CD4-positive, alpha-beta T cell treated with Interleukin-6 for 4 hours (primary cell): Measurements from ENCODE around the gene GNG5.
"Not testable (repeated sequence)": the region's sequence is repeated elsewhere in the genome, so short reads cannot be mapped to it uniquely, and the experiment has no call there.

Experiments
- DNase-seq: peaks from one replicate; pipeline ENCODE4 v3.0.0-alpha.2; 2020; ENCODE audit warnings: mixed read lengths

Gene GNG5

DNA sequence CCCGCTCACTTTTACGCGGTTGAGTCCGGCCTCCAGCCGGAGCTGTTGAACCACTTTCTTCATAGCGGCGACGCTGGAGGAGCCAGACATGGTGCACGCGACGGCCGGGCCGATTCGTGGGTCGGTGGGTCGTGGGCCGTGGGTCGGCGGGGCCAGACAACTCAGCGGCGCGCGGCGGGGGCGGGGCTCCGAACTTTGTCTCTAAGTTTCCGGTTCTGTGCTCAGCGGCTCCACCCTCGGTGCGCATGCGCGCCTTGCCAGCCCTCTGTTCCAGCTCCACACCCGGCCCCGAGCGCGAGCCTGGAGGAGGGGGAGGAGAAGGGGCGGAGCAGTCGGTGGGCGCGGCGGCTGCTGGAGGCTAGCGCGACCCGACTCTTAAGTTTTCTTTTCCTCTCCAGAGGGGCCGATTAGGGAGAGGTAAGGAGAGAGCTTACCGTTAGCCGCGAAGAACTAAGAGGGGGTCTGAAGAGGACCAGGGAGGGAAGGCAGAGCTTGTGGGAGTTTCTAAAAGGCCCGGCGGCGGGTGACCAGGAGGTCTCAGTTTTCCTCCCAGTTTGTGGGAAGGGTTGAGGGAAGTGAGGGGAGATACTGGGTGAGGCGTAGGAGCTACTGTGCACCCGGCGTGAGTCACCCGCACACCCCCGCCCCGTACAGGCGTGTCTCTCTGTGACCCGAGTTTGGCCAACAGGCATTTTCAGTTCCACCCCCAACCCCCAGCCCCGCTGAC, at the start of gene GNG5, which contains the start of gene SPATA1:
Gene GNG5, minus strand, starts transcription at position 580 of the 727 bp plus-strand sequence. Its CDS starts 490 bp downstream, at position 90.
Gene SPATA1, plus strand, starts transcription at position 385 of the 727 bp plus-strand sequence. CDS start 9,974 bp downstream, outside the sequence.
- DNase-seq, result peak; percentile 99

- no peak for DNase-seq
These were observed 44.4 kb upstream of the GNG5 start for GRCh38 chr1:84550826-84551225.

DNA sequence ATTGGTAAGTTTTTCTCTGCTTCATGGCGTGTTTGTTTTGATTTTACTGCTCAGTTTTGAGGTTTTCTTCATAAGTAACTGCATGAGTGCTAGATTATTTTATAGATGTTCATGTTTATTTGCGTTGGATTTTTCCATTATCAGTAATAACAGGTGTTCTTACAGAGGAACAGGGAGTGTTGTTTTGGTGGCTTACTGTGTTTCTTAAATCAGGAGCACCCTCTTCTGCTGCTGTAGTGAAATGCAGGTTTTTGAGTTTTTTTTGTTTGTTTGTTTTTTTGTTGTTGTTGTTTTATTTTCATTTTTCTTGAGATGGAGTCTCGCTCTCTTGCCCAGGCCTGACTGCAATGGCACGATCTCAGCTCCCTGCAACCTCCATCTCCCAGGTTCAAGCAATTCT, 35.3 kb upstream of the GNG5 start:
- no peak for DNase-seq

DNA sequence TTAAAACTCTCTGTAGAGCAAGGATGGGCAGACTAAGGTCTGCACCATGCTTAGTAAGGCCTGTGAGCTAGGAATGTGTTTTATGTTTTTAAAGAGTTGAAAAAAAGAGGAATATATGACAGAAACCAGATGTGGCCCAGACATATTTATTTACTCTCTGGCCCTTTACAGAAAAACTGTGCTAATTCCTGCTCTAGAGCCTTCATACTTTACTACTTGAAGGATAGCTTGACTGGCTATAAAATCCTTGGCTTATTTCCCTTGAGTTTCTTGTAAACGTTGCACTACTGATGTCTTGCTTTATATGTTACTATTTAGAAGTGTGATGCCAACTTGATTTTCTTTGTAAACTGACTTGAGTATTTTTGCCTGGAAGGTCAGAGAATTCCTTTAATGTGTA, 34.4 kb upstream of the GNG5 start:
- no peak for DNase-seq

DNA sequence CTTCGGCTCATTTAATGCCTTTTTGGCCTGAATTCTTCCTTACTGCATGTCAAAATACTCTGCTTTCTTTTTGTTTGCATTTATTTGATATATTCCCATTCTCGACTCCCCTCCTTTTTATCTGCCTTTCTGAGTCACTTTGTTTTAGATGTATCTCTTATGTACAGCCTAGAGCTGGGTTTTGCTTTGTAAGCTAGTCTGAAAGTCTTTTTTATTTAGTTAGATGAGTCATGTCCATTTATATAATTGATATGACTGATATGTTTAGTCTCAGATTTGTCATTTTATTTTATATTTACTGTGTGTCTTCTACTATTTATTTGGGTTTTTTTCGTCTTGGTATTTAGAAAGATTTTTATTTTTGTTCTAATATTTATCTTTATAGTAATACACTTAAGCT, 33.6 kb upstream of the GNG5 start:
- no peak for DNase-seq

DNA sequence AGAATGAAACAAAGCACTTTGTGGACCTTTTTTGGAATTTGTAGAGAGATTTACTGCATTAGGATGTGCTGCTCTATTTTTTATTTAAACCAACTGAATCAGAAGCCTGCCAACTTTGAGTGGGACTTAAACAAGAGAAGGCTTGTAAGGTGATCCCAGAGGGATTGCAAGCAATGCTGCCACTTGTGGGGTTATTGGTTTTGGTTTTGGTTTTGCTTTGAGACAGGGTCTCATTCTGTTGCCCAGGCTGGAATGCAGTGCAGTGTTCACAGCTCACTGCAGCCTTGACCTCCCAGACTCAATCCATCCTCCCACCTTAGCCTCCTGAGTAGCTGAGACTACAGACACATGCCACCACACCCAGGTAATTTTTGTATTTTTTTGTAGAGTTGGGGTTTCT, 32.2 kb upstream of the GNG5 start:
- DNase-seq, result no peak

- DNase-seq, result no peak
These were observed 19.4 kb upstream of the GNG5 start for GRCh38 chr1:84525779-84526178.

- no peak for DNase-seq
These were observed 18.2 kb upstream of the GNG5 start for GRCh38 chr1:84524590-84524989.

DNA sequence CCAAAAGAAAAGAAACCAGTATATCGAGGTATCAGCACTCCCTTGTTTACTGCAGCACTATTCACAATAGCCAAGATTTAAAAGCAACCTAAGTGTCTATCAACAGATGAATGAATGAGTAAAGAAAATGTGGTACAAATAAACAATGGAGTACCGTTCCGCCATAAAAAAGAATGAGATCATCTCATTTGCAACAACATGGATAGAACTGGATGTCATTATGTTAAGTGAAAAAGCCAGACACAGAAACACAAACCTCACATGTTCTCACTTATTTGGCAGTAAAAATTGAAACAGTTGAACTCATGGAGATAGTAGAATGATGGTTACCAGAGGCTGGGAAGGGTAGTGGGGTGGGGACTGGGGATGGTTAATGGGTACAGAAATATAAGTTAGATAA, 4.3 kb upstream of the GNG5 start:
- no peak for DNase-seq

DNA sequence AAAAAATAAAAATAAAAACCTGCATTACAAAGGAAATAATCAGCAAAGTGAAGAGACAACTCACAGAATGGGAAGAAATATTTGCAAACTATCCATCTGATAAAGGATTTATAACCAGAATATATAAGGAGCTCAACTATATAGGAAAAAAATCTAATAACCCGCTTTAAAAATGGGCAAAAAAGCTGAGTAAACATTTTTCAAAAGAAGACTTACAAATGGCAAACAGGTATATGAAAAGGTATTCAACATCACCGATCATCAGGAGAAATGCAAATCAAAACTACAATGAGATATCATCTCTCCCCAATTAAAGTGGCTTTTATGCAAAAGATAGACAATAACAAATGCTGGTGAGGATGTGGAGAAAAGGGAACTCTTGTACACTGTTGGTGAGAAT, 3.8 kb upstream of the GNG5 start:
- DNase-seq, result no peak

GRCh38 chr1:84509029-84509428, 2.6 kb upstream of the GNG5 start:
- DNase-seq, result no peak

GRCh38 chr1:84508510-84508909, 2.1 kb upstream of the GNG5 start:
- no peak for DNase-seq

- DNase-seq, result not testable (repeated sequence)
These were observed 1.5 kb upstream of the GNG5 start for GRCh38 chr1:84507887-84508286.

GRCh38 chr1:84506729-84507453, 510 bp upstream of the GNG5 start:
- DNase-seq, result no peak

GRCh38 chr1:84505493-84506001, 834 bp downstream of the GNG5 start:
- DNase-seq, result no peak

- no peak for DNase-seq
These were observed 1.5 kb downstream of the GNG5 start for GRCh38 chr1:84504580-84505492.

DNA sequence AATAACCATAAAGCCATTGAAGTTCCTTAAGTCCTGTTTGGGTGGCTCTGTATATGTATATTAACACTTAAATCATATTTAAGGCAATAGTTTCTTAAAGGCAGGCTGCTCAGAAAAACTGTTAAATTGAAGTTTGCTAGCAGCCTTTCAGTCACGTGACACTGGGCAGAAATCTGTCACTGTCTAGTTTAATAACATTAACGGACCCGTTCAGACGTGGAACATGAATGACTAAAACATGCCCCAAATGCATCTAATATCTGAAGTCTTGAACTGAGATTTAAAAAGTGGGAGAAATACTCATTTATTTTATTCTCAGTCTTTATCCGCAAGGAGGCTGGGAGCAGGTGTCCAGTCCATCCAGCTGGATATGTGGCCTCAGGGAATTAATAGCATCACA, 3.5 kb downstream of the GNG5 start:
- no peak for DNase-seq

DNA sequence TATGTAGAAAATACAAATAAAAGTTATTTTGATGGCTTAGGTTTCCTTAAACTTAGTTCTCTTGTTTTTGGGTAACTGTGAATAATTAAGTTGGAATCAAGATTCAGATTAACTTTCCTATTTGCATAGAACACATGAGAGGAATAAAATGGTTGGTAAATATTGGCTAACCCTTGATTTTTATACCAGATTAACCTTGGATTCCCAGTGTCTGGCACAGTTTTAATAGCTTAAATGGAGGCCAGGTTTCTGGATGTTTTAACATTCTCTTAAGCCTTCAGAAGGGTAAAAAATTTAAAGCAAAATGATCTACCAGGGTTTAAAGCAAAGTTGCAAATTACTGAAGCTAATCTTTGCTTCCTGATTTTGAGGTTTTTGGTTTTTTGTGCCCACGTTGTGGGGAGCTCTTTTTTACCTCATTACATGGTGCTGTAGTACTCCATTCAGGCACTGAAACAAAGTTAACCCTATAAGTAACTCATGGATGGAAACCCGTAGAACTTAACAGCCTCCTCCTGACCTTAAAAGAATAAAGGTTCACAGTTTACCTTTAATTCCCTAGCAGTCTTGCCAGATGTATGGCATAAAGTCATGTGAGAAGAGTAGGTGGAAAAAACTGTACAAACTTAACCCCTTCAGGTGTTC, 8.6 kb downstream of the GNG5 start:
- no peak for DNase-seq

DNA sequence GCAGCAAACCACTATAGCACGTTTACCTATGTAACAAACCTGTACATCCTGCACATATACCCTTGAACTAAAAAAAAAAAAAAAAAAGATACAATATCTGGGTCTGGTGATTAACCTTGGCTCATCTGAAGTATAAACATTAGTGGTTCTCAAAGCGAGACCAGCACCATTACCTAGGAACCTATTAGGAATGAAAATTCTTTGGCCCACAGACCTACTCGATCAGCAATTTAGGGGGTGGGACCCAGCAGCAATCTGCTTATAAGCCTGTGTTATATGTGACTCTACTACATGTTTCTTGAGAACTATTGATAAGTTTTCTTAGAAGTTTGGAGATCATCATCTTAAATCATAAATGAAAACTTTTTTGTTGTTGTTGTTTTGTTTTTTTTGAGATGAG, 9.9 kb downstream of the GNG5 start:
- DNase-seq, result no peak

GRCh38 chr1:84493747-84494146, 12.6 kb downstream of the GNG5 start:
- no peak for DNase-seq

- no peak for DNase-seq
These were observed 13.7 kb downstream of the GNG5 start for GRCh38 chr1:84492726-84493125.

DNA sequence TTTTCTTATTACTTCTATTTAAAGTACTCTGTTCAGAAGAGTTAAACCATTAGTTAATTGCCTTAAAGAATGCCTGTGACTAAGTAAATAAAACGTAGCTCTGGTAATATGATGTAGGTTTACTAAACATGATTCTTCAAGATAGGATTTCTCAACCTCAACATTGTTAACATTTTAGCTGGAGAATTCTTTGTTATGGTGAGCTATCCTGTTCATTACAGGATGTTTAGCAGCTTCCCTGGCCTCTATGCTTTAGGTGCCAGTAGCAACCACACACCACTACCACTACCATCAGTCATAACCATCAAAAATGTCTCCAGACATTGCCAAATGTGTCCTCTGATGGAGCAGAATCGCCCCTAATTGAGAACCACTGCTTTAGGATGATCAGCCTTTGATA, 16.6 kb downstream of the GNG5 start:
- DNase-seq, result no peak

- no peak for DNase-seq
These were observed 18.3 kb downstream of the GNG5 start for GRCh38 chr1:84488107-84488506.
